Left renal cortex interstitium (tissue), 4 donors: ENCODE data around the gene PSTPIP2. TPM values are rescaled to one million over a fixed set of nuclear protein-coding genes. Genes with fewer than 3 reads are reported as not detected.

Experiments
- DNase-seq, 4 donors: peaks; one replicate each; pipeline ENCODE4 v3.0.0-alpha.2; 2013; ENCODE audit warnings: low read depth in 4 of 4, low spot score in 2 of 4, missing footprints in 1 of 4
- polyA plus RNA-seq, 4 donors: library from polyadenylated mRNA; unstranded; fragments of 120-200 nt; gene quantifications; one replicate each; pipeline ENCODE4 v1.2.1, GENCODE V29; 2013; ENCODE audit not compliant: insufficient read length in 4 of 4

Gene PSTPIP2
- polyA plus RNA-seq, 4 donors, result 8.4 to 14.9 (median 9.9) TPM

- DNase-seq, result no peak
Observed at GRCh38 chr18:45945669-45946068, 126.4 kb downstream of the PSTPIP2 start.

GRCh38 chr18:45940724-45941123 is 131.3 kb downstream of the PSTPIP2 start:
- no peak for DNase-seq

DNA sequence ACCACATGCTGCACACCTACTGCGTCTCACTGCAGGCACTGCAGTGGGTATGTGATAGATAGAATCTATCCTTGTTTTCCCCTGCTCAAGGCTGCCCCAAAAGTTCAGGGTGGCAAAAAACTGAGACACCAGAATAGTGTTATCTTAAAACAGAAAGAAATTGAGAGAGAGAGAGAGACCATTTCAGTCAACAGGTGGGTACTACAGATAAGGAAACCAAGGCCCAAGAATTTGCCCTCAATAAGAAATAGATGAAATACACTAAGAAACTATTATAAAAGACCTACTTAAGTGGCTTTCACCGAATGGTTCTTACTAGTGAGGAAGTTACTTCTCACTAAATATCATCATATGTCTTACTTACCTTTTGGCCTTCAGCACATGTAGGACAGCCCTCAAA is 132.8 kb downstream of the PSTPIP2 start:
- DNase-seq, result no peak

DNA sequence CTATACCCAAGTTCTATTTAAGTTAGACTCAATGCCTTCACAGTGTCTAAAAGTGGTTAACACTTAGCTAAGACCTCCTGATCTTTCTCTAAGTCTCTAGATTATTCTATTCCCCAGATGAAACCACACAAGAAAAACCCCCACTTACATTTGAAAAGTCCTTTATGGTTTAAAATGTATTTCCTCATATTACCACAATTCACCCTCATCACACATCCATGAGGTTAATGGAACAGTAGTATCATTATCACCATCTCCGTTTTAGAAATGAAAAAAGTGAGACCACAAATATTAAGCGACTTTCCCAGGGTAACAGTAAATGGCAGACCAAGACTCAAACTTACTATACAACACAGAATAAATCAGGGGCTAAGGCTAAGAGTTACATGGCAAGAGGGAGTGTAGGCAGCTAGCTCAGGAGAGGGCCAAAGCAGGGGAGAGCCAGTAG is 133.5 kb downstream of the PSTPIP2 start:
- no peak for DNase-seq

- no peak for DNase-seq
Observed at GRCh38 chr18:45935591-45936335, 136.3 kb downstream of the PSTPIP2 start.

Other genes starting within 250 kb of the PSTPIP2 start
- gene SIGLEC15, start 246.6 kb downstream of the PSTPIP2 start, polyA plus RNA-seq, result under 1 TPM; 0.35 to 0.81 (median 0.46) TPM
- gene EPG5, start 104.9 kb downstream of the PSTPIP2 start, polyA plus RNA-seq, result 10 to 100 TPM; 16.2 to 35.3 (median 25.1) TPM
- gene ATP5F1A, start 26.0 kb upstream of the PSTPIP2 start, polyA plus RNA-seq, result 100 to 1,000 TPM; 636 to 749 (median 691) TPM
- 10 to 100 TPM; 44.3 to 51.3 (median 50.3) TPM for gene HAUS1, start 32.1 kb upstream of the PSTPIP2 start, polyA plus RNA-seq